HG02642 (cell line): Measurements from ENCODE around the gene RTL1.

Experiments used
- ATAC-seq: cut with Tn5 transposase; IDR thresholded peaks from one replicate; pipeline ENCODE4 v1.9.1; 2021; ENCODE audit warnings: mild to moderate bottlenecking; ENCODE audit not compliant: unreplicated experiment, poor library complexity

RTL1 gene

GRCh38 chr14:100867631-100868315 lies 35.7 kb downstream of the RTL1 start:
- ATAC-seq = no peak

GRCh38 chr14:100866666-100867630 lies 36.6 kb downstream of the RTL1 start:
- no peak for ATAC-seq

GRCh38 chr14:100865682-100866591 lies 37.6 kb downstream of the RTL1 start:
- ATAC-seq = no peak

- no peak for ATAC-seq
Measured at GRCh38 chr14:100864960-100865681, 38.4 kb downstream of the RTL1 start.

- no peak for ATAC-seq
Measured at GRCh38 chr14:100864206-100864605, 39.3 kb downstream of the RTL1 start.

GRCh38 chr14:100862793-100863192 lies 40.7 kb downstream of the RTL1 start:
- no peak for ATAC-seq

- no peak for ATAC-seq
Measured at GRCh38 chr14:100862277-100862676, 41.2 kb downstream of the RTL1 start.

- no peak for ATAC-seq
Measured at GRCh38 chr14:100861937-100862247, 41.6 kb downstream of the RTL1 start.

- no peak for ATAC-seq
Measured at GRCh38 chr14:100861188-100861936, 42.2 kb downstream of the RTL1 start.

- ATAC-seq = no peak
Measured at GRCh38 chr14:100860556-100861187, 42.9 kb downstream of the RTL1 start.

GRCh38 chr14:100859781-100860180 lies 43.7 kb downstream of the RTL1 start:
- no peak for ATAC-seq

- no peak for ATAC-seq
Measured at GRCh38 chr14:100858838-100859220, 44.7 kb downstream of the RTL1 start.

- ATAC-seq = no peak
Measured at GRCh38 chr14:100857923-100858837, 45.3 kb downstream of the RTL1 start.

- ATAC-seq = no peak
Measured at GRCh38 chr14:100857233-100857922, 46.1 kb downstream of the RTL1 start.

GRCh38 chr14:100856056-100856950 lies 47.2 kb downstream of the RTL1 start:
- no peak for ATAC-seq

- ATAC-seq = no peak
Measured at GRCh38 chr14:100855256-100855930, 48.1 kb downstream of the RTL1 start.
